ENCODE measurements around the gene PPP2R2D.
A peak's percentile ranks its signal among the peaks of the same experiment; 100 is the strongest.

Gene PPP2R2D

GRCh38 chr10:131900350-131901152 lies at the start of gene PPP2R2D:
Gene PPP2R2D, plus strand, starts transcription at chr10:131901008. Its CDS starts 141 bp downstream, at chr10:131901149.
- peak within 1 kb of the TSS; percentile 81 to 99 (median 95) for H3K27ac ChIP-seq

GRCh38 chr10:131851346-131851745 lies 49.5 kb upstream of the PPP2R2D start:
- no peak overlapping the region for H3K4me3 ChIP-seq
- H3K27ac ChIP-seq = no peak overlapping the region

More at GRCh38 chr10:131900350-131901152, at the start of gene PPP2R2D:
- H3K4me3 ChIP-seq = peak within 1 kb of the TSS; percentile 65 to 99 (median 85)

DNA sequence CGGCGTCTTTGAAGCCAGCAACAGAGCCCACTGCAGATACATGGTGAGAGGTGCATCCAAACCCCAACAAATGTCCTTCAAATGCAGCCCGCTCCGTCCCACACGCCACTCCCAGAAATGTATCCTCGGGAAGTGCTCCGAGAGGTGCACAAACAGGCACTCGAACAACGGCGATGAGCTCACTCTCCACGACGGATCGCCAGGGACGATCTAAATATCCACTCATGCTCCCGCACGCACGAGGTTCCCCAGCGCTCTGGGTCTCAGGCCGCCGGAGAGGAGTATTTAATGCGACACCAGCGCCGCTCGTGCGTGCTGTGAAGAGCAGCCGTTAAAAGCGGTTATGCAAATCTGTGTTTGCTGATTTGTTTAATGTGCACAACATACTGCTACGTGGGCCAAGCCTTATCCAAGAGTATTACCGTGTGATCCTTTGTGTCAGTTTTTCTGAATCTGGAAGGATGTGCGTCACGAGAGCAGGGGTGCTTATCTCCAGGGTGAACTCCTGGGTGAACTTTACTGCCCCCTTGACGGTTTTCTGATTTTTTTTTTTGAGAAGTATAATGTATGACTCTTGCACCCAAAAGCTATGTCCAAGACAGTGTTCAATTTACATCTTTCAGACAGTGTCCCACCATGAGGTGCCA lies 48.5 kb upstream of the PPP2R2D start:
- H3K27ac ChIP-seq = no peak overlapping the region

DNA sequence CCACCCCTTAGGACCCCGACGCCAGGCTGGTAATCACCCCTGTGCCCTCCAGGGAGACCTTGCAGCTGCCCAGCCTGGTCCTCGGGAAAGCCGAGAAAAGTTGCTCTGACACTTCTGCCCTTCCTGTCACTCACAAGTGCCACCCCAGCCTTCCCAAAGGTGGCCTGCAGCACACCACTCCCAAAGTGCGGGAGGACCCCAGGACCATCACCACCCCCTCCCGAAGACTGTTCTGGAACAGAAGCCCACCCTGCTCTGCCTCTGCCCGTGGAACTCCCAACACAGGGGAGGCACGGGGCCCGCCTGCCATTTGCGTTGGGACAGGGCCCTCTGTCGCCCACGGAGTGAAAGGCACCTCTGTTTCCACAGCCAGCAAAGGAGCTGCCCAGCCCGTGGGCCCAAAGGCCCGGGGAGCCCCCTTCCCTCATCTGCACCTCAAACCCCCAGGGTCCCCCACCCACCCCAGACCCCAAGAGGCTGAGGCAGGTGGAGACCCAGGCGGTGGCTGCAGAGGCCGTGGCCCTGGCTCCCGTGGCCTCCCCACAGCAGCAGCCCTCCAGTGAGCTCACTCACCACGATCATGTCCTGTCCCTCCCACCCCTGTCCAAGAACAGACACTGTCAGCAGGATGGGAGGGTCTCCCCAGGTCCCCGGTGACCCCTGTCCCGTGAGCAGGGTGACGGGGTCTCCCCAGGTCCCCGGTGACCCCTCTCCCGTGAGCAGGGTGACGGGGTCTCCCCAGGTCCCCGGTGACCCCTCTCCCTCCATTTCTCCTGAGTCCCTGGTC lies 47.8 kb upstream of the PPP2R2D start:
- no peak overlapping the region for H3K4me3 ChIP-seq
- no peak overlapping the region for H3K27ac ChIP-seq

More for the DNA sequence above, 48.5 kb upstream of the PPP2R2D start:
- H3K4me3 ChIP-seq = no peak overlapping the region

- no peak overlapping the region for H3K27ac ChIP-seq
- no peak overlapping the region for H3K4me3 ChIP-seq
Observed at GRCh38 chr10:131853610-131853964, 47.2 kb upstream of the PPP2R2D start.

DNA sequence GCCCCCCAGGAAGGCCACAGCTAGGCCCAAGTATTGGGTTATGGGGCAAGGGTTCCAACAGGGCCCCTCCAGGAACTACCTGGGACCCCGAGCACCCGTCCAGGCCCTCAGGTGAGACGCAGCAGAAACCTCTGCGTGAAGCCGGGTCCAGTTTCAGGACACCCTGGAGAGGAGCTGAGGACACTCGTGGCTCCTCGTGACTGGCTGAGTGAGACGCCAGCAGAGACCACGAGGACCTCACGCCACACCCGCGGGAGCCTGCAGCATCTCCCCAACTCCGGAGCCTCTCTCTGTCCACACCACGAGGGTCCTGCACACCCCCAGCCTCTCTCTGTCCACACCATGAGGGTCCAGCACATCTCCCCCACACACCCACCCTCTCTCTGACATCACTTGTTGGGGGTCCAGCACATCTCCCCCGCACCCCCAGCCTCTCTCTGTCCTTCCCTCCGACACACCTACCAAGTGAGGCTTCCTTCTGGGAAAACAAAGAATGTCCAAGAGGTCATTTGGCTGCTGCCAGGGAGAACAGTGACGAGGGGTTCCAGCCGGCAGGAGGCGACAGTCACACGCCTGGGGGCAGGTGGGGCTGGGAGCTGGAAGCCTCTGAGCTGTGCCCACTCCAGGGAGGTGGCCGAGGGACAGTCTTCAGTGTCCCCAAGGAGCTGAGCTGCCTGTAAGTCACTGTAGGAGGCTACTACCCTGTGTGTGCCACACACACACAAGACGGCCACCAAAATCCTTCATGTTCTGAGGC lies 46.1 kb upstream of the PPP2R2D start:
- Histone ChIP-seq H3K27ac (no peak overlapping the region), H3K4me3 (no peak overlapping the region)

DNA sequence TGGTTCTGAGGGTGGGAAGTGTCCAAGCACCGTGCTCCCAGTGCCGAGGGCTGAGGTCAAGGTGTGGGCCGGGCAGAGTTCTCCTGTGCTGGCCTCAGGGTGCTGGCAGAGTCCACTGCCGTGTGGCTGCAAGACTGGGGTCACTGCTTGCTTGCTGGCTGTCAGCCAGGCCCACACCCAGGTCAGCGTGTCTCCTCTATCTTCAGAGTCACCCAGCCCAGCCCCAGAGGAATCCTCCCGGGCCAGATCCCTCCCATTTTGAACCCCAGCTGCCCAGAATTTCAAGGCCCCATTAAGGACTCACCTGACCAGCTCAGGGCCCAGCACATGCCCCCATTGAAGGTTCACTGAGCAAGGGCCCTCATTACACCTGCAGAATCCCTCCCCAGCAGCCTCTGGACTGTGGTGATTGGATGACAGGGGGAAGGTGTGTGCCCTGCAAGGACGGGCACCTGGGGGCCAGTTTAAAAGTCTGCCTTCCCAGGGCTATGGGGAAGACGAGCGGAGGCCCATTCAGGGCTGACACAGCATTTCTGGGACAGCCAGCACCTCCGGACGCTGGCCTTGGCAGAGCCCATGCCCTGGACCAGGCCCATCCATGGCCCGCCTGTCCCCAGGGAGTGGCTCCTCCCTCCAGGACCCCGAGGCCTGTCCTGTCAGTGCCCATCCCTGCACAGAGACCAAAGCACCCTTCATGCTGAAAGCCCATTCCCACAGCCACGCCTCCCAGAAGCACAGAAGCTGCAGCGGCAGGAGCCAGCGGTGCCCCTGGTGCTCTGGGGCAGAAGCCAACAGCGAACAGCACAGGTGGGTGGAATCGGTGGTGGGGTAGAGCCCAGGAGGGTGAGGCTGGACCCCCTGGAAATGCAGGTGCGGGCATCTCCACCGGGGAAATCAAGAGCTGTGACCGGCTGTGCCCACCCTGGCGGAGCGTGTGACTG lies 45.1 kb upstream of the PPP2R2D start:
- Histone ChIP-seq H3K27ac (no peak overlapping the region), H3K4me3 (no peak overlapping the region)

DNA sequence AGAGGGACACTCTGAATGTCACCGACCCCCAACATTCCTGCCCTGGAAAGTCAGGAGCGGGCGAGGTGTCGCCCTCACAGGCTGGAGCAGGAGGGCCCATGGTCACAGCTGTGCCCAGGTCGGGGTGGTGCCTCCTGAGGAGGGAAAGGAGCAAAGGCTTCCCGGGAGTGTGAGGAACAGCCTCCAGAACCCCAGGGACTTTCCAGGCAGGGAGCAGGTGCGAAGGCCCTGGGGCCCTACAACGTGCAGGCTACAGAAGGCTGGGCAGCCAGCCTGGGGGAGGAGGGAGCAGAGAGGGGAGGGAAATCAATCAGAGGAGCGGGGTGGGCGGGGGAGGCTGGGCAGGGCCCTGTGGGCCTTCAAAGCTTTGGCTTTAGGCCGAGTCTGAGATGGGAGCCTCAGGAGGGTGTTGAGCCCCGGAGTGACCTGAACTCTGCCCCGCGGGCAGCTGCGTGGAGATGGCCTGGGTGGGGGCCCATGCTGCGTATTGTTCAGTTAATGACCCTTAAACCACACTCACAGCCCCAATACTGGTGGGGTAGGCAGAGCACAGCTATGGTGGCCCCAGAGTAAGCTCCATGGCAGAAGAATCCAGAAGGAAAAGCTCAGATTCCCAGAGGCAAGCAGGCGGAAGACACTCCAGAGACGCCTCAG lies 44.2 kb upstream of the PPP2R2D start:
- no peak overlapping the region for H3K27ac ChIP-seq
- no peak overlapping the region for H3K4me3 ChIP-seq

GRCh38 chr10:131857156-131858117 lies 43.4 kb upstream of the PPP2R2D start:
- Histone ChIP-seq H3K4me3 (no peak overlapping the region), H3K27ac (no peak overlapping the region)

DNA sequence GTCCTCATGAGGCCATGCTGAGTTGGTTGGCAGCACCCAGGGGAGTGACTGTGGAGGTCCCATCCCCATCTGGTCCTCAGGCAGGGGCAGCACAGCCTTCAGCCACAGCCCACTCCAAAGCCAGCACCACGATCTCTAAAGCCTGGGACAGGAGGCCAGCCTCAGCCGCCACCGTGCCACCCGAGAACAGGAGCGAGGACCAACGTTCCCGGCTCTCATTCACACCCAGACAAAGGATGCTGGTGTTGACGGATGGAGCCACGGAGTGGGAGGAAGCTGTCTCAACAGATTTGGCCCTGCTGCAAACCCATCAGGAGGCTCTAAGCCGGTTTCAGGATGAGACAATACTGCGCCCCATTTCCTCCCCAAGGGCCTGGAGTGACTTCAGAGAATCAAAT lies 42.7 kb upstream of the PPP2R2D start:
- Histone ChIP-seq H3K27ac (no peak overlapping the region), H3K4me3 (no peak overlapping the region)

DNA sequence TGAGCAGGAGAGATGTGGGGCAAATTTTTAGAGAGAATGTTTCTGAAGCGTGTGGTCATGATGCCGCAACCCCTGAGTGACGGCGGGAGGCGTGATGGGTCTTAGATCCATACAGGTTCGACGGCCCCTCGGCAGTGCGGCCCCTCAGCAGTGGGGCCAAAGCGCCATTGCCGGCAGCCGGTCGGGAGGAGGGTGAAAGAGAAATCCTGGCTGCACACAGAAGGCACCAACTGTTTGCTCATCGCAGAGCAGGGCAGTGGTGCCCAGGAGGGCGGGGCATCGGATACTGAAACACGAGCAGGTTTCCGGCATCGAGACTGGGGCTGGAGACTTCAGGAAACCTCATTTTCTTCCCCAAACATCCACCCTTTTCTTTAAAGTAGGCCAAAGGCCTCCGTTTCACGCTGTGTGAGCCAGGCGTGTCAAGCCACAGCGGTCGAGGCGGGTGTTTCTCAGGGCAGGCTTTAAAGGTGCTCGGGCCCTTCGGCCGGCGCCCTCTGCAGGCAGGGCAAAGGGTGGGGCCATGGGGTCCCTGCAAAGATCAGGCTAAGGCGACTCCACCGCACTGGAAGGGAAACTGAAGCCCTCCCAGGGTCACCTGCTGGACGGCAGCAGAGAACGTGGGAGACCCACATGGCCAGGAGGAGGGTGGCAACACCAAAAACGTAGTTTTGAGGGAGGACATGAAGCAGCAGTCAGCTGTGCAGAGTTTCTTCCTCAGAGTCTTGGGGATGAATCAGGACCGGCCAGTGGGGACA lies 42.0 kb upstream of the PPP2R2D start:
- H3K4me3 ChIP-seq = no peak overlapping the region

DNA sequence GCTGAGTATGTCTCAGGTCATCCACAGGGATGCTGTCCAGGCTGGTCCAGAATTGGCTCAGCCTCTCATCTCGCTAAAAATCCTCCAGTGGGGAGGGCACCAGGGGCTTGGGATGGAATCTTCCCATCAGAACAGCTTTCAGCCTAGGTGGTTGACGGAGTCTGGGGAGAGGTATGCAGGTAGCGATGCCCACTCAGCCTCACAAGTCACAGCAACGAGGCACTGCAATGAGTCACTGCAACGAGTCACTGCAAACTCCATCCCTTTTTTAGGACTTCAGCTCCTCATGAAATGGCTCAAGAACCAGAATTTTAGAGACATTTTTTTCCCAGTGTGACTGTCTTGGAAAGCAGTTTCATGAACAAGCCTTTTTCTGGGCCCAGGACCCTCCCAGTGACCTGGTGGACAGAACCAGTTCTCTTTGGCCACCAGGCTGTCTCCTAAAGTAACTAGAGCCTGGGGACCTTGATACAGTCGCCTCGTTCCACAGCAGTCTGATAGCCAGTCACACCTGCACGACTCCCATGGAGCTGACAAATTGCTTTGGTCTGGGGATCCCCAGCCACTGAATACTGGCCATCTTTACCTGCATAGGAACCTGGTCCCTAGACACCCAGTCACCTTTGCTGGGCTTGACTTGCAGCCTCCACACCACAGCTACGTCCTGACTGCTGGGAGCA lies 41.3 kb upstream of the PPP2R2D start:
- H3K4me3 ChIP-seq = no peak overlapping the region

More for the DNA sequence above, 42.0 kb upstream of the PPP2R2D start:
- no peak overlapping the region for H3K27ac ChIP-seq

DNA sequence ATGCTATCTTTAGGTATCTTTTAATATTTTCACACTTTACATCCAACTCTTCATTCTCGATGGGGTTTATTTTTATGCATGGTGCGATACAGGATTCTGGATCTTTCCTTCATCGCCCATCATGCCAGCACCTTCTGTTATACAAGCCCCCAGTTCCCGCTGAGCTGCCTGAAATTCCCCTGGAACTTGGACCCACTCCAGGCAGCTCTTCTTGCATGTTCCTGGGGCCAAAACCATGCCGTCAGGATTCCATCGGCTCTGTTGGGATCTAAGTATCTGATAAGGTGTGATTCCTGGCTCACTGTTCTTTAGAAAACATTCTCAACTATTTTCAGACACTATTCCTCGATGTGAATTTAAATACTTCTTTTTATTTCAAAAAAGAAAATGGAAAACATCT lies 40.5 kb upstream of the PPP2R2D start:
- H3K27ac ChIP-seq = no peak overlapping the region
- H3K4me3 ChIP-seq = no peak overlapping the region

More for the DNA sequence above, 41.3 kb upstream of the PPP2R2D start:
- no peak overlapping the region for H3K27ac ChIP-seq

DNA sequence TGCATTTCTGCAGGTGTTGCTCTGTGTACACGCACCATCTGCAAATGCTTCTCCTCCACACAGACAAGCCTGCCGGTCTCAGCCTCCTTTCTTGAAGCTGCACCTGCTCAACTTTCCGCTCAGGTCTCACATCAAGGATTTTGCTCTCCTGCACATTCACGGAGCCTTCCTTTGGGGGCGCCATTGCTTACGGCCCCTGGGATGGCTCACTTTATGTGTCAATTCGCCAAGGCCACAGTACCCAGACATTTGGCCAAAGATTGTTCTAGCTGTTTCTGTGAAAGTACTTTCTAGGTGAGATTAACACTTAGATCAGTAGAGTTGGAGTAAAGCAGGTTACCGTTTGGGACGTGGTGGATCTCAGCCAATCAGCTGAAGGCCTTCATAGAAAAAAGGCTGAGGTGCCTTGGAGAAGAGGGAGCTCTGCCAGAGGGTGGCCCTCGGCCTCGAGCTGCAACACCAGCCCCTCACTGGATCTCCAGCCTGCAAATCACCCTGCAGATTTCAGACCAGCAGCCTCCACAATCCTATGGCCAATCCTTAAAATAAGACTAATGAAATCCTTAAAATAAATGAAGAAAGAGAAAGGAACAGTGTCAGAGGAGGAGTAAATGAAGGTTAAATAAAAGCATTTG lies 39.9 kb upstream of the PPP2R2D start:
- Histone ChIP-seq H3K27ac (no peak overlapping the region), H3K4me3 (no peak overlapping the region)

- Histone ChIP-seq H3K27ac (no peak overlapping the region), H3K4me3 (no peak overlapping the region)
Observed at GRCh38 chr10:131862548-131862947, 38.3 kb upstream of the PPP2R2D start.

Data from skin epidermis (tissue), 12 donors.